Activated naive CD4-positive, alpha-beta T cell treated with anti-CD3 and anti-CD28 coated beads, Interleukin-2, amount 50 U/mL, for 72 hours (primary cell): ENCODE measurements around the gene GRB2. TPM values are rescaled to one million over a fixed set of nuclear protein-coding genes. Genes with fewer than 3 reads are reported as not detected.
"Not testable (repeated sequence)": the region's sequence is repeated elsewhere in the genome, so short reads cannot be mapped to it uniquely, and the experiment has no call there.

Source experiments
- ATAC-seq, 2 donors: fragments of 150-1000 bp; cut with Tn5 transposase; 2 replicates each; pipeline ENCODE4 v1.10.0; 2021; ENCODE audit warnings: mild to moderate bottlenecking in 2 of 2, moderate library complexity in 2 of 2
- DNase-seq, 2 donors: peaks; one replicate each; pipeline ENCODE4 v3.0.0; 2021 to 2022; ENCODE audit warnings: low spot score in 2 of 2
- H3K27ac Mint-ChIP-seq, 2 donors: one replicate each; pipeline ENCODE4 v1.8.0; 2022; ENCODE audit warnings: mild to moderate bottlenecking in 2 of 2, mixed read lengths in 2 of 2
- H3K36me3 Mint-ChIP-seq, 2 donors: one replicate each; pipeline ENCODE4 v1.8.0; 2022; ENCODE audit warnings: mixed read lengths in 2 of 2
- H3K9me3 Mint-ChIP-seq, 2 donors: one replicate each; pipeline ENCODE4 v1.8.0; 2022; ENCODE audit warnings: mixed read lengths in 2 of 2
- total RNA-seq, 2 donors: library from RNA; stranded (reverse); gene quantifications; one replicate each; pipeline ENCODE4 v1.2.3, GENCODE V29; 2022

The GRB2 gene
- total RNA-seq, 2 donors from 2014 or later = 163 to 180 TPM

DNA sequence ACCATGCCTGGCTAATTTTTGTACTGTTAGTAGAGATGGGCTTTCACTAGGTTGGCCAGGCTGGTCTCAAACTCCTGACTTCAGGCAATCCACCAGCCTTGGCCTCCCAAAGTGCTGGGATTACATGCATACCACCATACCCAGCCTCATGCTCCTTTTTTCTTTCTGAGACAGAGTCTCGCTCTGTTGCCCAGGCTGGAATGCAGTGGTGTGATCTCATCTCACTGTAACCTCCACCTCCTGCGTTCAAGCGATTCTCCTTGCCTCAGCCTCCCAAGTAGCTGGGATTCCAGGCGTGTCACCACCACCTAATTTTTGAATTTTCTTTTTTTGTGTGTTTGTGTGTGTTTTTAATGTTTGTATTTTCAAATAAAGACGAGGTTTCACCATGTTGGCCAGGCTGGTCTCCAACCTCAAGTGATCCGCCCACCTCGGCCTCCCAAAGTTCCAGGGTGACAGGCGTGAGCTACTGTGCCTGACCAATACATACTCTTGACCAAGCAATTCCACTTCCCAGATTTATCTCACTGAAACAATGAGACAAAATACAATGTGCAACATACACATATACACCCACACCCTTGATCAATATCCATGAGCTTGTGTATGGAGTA lies 5.0 kb downstream of the GRB2 start:
- H3K9me3 Mint-ChIP-seq = no peaks in the 10 kb centered on the region
- H3K27ac Mint-ChIP-seq = peak overlapping the region; percentile 23 to 44

DNA sequence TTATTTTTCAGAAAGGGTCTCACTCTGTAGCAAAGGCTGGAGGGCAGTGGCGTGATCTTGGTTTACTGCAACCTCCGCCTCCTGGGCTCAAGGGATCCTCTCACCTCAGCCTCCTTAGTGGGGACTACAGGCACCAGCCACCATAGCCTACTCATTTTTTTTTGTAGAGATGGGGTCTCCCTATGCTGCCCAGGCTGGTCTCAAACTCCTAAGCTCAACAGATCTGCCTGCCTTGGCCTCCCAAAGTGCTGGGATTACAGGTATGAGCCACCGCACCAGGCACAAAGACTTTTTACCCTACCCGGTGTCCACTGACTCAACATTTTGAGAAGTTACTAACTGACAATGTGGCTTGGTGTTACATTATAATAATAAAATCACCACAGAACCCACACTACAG lies 7.2 kb downstream of the GRB2 start:
- peak overlapping the region in 1 of 2 donors; percentile 74 for H3K27ac Mint-ChIP-seq
- H3K36me3 Mint-ChIP-seq = peaks cover 0 to 21% of the 10 kb centered on the region in 2 donors
- ATAC-seq = no peak
- no peak for DNase-seq
- no peaks in the 10 kb centered on the region for H3K9me3 Mint-ChIP-seq

More for the DNA sequence above, 5.0 kb downstream of the GRB2 start:
- peaks cover 0 to 21% of the 10 kb centered on the region in 2 donors for H3K36me3 Mint-ChIP-seq
- DNase-seq = no peak
- ATAC-seq = no peak

DNA sequence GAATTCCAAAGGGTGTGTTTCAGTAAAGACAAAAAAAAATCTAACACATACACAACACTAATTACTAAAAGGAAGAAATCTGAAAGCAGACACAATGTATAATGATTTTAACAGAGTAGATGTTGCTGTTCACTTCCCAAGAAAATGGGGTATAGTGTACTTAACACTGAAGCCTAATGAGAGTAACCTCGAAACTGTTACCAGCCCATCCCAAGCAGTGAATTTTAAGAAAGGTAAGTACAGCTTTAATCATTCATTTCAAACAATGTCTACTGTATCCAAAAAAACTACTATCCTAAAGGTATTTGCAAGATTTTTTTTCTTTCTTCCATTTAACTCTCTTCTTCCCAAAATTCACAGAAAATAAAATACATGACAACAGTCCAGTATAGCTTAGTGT lies 8.3 kb downstream of the GRB2 start:
- H3K36me3 Mint-ChIP-seq = peaks cover 4 to 26% of the 10 kb centered on the region in 2 donors
- no peaks in the 10 kb centered on the region for H3K9me3 Mint-ChIP-seq
- ATAC-seq (no peak), DNase-seq (no peak)
- H3K27ac Mint-ChIP-seq = peak overlapping the region in 1 of 2 donors; percentile 41

DNA sequence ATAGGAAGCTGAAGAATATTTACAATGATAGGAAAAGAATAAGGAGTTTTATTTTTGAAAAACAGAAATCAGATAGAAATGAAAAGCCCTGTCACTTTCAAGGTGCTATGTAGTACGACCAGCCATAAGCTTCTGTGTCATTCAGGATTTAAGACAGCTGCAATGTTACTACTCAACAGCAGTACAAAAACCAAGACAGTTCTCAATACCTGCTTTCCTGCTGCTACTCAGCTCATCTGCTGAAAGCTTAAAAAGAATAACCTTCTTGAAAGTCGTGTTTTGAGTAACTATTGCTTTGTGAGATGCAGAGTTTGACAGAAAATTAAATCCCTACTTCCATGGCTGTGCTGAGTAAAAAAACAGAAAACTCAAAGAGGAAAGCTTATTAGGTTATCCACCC lies 8.7 kb downstream of the GRB2 start:
- no peaks in the 10 kb centered on the region for H3K9me3 Mint-ChIP-seq
- ATAC-seq = peak in 1 of 2 donors; percentile 72
- peaks cover 6 to 30% of the 10 kb centered on the region in 2 donors for H3K36me3 Mint-ChIP-seq
- DNase-seq = no peak
- peak overlapping the region; percentile 25 to 41 for H3K27ac Mint-ChIP-seq

DNA sequence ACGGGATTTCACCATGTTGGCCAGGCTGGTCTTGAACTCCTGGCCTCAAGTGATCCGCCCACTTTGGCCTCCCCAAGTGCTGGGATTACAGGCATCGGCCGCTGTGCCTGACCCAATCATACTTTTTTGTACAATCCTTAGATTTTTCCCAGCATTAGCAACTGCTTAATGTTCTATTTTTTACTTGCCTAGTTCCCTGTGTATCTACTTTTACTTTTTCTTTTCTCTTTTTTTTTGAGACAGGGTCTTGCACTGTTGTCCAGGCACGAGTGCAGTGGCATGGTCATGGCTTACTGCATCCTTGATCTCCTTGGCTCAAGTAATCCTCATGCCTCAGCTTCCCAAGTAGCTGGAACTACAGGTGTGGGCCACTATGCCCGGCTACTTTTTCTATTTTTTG lies 9.5 kb downstream of the GRB2 start:
- H3K9me3 Mint-ChIP-seq = no peaks in the 10 kb centered on the region
- ATAC-seq (no peak), DNase-seq (no peak)
- peak overlapping the region in 1 of 2 donors; percentile 25 for H3K27ac Mint-ChIP-seq
- H3K36me3 Mint-ChIP-seq = peaks cover 6 to 34% of the 10 kb centered on the region in 2 donors

DNA sequence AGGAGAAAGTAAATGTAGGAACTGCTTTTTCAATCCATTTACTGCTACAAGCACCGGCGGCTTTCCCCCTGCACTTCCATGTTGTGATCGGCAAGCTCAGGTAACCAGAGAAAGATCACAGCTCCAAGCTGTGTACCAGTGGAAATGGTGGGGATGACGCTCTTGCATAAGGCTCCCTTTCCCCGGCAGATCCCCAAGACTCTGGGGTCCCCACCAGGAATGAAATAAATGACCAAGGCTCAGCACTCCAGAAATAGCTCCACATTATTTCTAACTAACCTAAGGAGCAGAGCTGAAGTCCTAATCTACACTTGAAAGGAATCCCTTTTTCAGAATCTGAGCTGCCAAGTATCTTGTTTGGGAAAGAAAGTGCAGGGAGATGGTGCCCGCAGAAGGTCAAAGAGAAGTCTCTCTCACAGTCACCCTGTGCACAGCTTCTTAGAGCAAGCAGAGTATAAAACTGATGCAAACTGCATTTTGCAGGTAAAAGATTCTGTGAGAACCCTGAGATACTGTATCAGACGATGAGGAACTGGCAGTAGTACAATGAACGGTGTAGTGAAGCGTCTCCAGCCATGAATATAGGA lies 11.1 kb downstream of the GRB2 start:
- Mint-ChIP-seq H3K27ac (peak overlapping the region; percentile 86 to 95), H3K36me3 (peaks cover 6 to 40% of the 10 kb centered on the region in 2 donors), H3K9me3 (no peaks in the 10 kb centered on the region)
- no peak for DNase-seq
- ATAC-seq = peak; percentile 4 to 10

DNA sequence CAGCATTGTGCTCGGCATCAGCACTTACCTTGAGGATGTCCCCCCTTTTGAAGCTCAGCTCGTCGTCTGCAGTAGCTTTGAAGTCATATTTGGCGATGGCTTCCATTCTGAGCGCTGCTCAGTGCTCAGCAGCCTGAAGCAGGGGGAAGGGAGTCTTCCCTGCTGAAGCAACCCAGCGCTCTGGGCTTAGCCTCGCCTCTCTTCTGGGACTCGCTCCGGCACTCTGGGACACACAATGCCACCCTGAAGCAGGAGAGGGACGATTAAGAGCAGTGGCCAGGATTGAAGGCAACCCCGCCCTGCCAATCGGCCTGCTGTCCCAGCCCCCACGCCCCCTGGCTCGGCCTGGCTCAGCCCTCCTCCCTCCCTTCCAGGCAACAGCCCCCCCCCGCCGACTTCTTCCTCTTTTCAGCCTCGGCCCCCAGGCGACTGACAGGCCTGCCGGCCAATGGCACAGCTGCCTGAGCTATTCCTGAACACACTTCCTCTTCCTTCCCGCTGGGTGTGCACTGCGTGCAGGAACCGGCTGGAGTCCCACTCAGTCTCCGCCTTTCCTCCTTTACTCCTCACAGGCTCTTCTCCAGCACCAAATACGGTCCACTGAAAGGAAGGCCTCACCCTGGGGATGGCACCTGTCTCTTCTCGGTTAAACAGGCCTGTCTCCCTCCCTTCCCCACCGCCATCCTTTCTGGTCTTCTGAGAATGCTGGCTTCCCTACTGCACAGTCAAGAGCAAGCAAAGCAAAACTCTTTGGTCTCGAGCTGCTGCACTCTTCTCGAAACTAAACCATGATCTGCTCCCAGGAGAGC lies 11.8 kb downstream of the GRB2 start:
- Mint-ChIP-seq H3K27ac (peak overlapping the region; percentile 86 to 95), H3K36me3 (peaks cover 6 to 46% of the 10 kb centered on the region in 2 donors)

DNA sequence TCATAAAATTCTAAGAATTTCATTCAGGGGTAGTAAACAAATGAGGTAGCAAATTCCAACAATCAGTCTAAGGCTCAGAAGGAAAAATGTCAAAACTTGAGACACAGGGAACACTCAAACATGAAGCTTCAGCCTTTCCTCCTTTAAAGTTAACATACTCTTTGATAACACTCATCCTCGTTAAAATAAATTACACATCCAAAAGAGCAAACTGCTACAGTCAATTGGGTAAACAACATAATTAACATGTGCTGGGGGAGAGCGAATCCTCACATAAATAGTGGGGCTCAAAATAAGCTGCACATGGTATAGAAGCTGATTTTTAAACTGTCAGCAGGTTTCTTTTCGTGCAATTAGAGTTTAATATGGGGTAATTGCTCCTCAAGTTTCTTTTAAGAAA lies 12.9 kb downstream of the GRB2 start:
- Mint-ChIP-seq H3K36me3 (peaks cover 6 to 53% of the 10 kb centered on the region in 2 donors), H3K27ac (no peak overlapping the region), H3K9me3 (no peaks in the 10 kb centered on the region)
- no peak for DNase-seq
- ATAC-seq = no peak

More for the DNA sequence above, 11.8 kb downstream of the GRB2 start:
- DNase-seq = peak; percentile 71 to 88
- H3K9me3 Mint-ChIP-seq = no peaks in the 10 kb centered on the region
- peak; percentile 84 to 99 for ATAC-seq

DNA sequence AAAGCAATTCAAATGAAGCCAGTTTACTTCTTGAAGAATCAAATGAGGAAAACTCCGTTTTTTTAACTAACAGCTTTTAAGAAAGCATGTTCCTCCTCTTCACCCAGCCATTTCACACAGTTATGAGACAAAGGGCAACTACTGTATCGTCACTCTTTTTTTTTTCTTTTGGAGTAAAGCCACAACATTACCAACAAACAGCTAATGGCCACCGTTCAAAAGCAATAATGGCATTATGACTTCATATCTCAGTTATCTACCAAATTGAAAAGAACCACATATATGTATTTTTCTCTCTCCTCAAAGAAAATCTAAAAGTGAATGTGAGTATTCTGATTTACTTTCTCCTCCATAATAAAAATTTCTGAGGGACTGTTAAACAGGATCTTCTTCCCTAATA lies 14.5 kb downstream of the GRB2 start:
- peaks cover 6 to 63% of the 10 kb centered on the region in 2 donors for H3K36me3 Mint-ChIP-seq

DNA sequence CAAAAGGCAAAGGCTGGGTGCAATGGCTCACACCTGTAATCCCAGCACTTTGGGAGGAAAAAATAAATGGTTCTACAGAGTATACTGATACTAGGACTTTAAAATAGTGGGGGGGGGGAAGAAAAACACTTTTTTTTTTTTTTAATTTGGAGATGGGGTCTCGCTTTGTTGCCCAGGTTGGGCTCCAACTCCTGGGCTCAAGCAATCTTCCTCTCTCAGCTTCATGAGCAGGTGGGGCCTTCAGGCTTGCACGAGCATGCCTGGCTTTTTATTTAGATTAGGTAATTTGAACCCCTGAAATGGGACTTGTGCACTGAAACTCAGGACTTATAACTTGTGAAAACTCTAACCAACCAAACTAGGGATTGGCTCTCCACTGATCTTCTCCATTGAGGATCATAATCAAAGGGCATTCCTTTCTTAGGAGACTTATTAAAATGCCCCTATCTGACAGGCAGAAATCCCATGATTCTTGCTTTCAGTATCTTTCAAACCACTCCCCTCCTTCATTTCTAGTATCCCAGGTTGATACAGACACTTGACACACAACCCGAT lies 16.9 kb downstream of the GRB2 start:
- no peak for ATAC-seq
- no peak for DNase-seq
- Mint-ChIP-seq H3K9me3 (no peaks in the 10 kb centered on the region), H3K36me3 (peaks cover 6 to 53% of the 10 kb centered on the region in 2 donors), H3K27ac (peak overlapping the region; percentile 3 to 70)

More for the DNA sequence above, 14.5 kb downstream of the GRB2 start:
- no peaks in the 10 kb centered on the region for H3K9me3 Mint-ChIP-seq
- peak overlapping the region; percentile 44 to 63 for H3K27ac Mint-ChIP-seq
- DNase-seq = no peak
- ATAC-seq = no peak

DNA sequence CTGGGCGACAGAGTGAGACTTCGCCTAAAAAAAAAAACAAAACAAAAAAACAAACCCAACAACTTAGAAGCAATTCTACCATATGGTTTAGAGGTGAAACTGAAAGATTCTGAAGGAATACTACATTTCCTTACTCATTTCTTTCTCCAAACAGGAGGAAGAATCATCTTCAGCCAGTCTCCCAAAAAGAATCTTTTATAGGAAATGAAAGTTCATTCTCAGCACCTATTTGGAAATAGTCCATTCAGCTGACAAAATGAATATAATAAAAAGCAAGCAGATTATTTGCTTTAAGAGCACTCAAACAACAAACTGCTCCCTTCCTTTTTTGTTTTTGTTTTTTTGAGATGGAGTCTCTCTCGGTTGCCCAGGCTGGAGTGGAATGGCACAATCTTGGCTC lies 17.7 kb downstream of the GRB2 start:
- no peak for DNase-seq
- no peak for ATAC-seq
- H3K36me3 Mint-ChIP-seq = peaks cover 6 to 47% of the 10 kb centered on the region in 2 donors
- H3K27ac Mint-ChIP-seq = no peak overlapping the region
- no peaks in the 10 kb centered on the region for H3K9me3 Mint-ChIP-seq

DNA sequence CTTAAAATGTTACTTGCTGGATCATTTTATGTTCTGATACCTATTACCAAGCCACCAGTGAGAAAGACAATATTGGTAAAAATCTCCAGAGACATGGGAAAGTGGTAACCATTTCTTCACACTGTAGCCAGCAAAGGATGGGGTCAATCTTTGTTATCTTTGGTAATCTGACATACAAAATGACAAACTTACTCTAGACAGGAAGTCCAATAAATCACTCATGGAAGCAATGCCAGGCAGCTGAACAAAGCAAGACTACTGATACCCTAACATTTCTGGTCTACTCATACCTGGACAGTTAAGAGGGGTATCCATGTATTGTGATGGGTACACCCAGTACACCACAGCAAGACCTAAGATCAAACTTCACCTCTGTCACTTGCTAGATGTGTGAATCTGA lies 19.0 kb downstream of the GRB2 start:
- ATAC-seq (peak in 1 of 2 donors; percentile 39), DNase-seq (no peak)
- no peaks in the 10 kb centered on the region for H3K9me3 Mint-ChIP-seq
- H3K27ac Mint-ChIP-seq = peak overlapping the region in 1 of 2 donors; percentile 79
- peaks cover 0 to 38% of the 10 kb centered on the region in 2 donors for H3K36me3 Mint-ChIP-seq

DNA sequence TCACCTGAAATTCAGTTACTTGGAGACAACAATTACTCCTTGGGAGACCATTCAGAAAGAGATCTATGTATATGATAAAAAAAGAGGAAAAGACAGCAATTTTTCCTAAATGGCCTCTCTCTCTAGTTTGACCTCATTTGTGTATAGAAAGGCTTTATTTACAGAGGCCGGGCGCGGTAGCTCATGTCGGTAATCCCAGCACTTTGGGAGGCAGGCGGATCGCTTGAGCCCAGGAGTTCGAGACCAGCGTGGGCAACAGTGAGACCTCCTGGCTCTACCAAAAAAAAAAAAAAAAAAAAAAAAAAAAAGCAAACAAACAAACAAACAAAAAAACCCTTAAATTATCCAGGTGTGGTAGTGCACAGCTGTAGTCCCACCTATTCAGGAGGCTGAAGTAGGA lies 20.7 kb downstream of the GRB2 start:
- peaks cover 0 to 23% of the 10 kb centered on the region in 2 donors for H3K36me3 Mint-ChIP-seq
- H3K9me3 Mint-ChIP-seq = no peaks in the 10 kb centered on the region
- H3K27ac Mint-ChIP-seq = no peak overlapping the region
- DNase-seq (no peak), ATAC-seq (no peak)

DNA sequence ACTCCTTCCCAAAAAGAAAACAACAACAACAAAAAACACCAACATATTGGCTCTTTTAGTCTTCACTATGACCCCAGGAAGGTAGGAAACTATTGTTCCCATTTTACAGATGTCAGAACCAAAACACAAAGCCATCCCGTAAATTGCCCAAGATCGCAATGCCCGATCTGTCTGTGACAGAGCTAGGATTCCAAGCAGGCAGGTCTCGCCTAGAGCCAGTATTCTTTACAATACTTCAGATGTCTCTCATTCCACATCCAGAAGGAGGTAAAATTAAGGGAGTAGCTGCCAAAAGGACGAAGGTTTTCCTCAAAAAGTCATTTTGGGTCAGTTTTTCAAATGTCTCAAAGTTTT lies 21.7 kb downstream of the GRB2 start:
- ATAC-seq (no peak), DNase-seq (no peak)
- H3K27ac Mint-ChIP-seq = no peak overlapping the region
- H3K9me3 Mint-ChIP-seq = no peaks in the 10 kb centered on the region
- peaks cover 0 to 17% of the 10 kb centered on the region in 2 donors for H3K36me3 Mint-ChIP-seq

DNA sequence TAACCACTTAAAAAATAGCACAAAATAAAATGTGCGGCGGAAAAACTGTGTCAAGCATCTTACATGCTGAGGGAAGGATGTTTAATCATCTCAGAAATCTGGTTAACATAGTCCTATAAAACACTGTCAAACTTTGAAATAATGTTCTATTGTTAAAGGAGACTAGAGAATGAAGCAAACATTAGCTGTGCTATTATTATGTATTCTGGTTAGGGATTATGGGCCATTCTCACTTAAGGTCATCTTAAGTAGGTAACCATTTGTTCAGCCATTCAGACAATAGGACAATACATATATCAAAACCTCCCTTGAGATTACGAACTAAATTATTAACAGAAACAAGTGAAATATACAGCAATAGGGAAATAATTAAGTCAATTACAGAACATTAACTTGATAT lies 24.7 kb downstream of the GRB2 start:
- H3K36me3 Mint-ChIP-seq = peaks cover 0 to 6% of the 10 kb centered on the region in 2 donors
- H3K27ac Mint-ChIP-seq = no peak overlapping the region
- H3K9me3 Mint-ChIP-seq = no peaks in the 10 kb centered on the region
- DNase-seq (no peak), ATAC-seq (no peak)

DNA sequence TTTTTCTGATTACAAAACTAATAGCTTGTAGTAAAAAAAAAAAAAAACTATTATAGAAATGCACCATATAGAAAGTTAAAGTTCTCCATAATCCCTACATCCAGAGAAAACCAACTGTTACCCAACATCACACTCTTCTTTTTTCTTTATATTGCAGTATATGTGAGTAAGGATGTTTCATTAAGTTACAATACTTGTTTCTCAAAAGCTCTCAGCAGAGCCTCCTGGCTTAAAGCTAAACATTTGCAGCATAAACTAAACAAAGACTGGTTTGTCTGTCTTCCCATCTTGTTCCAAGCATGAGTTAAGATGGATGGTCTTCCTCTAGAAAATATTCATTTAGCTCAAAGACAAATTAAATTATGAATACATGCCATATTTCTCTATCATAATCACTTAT lies 25.2 kb downstream of the GRB2 start:
- H3K9me3 Mint-ChIP-seq = no peaks in the 10 kb centered on the region

DNA sequence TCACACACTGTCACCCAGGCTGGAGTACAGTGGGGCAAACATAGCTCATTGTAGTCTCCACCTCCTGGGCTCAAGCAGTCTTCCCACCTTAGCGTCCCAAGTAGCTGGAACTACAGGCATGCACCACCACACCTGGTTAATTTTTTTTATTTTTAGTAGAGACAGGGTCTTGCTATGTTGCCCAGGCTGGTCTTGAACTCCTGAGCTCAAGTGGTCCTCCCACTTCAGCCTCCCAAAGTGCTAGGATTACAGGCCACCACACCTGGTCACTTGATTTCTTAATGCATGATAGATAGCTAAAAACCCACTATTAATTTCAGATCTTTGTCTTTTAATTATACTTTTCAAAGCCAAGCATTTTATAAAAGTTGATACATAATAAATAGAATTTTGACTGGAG lies 26.1 kb downstream of the GRB2 start:
- DNase-seq, H3K27ac Mint-ChIP-seq, ATAC-seq, H3K9me3 Mint-ChIP-seq: not testable (repeated sequence)
- peaks cover 0 to 18% of the 10 kb centered on the region in 2 donors for H3K36me3 Mint-ChIP-seq

More for the DNA sequence above, 25.2 kb downstream of the GRB2 start:
- DNase-seq (no peak), ATAC-seq (no peak)
- Mint-ChIP-seq H3K27ac (no peak overlapping the region), H3K36me3 (peaks cover 0 to 9% of the 10 kb centered on the region in 2 donors)
